Fibroblast of skin of right quadriceps (primary cell): Measurements from ENCODE around the gene ARNT2.

Experiments used
- DNase-seq: peaks from one replicate; pipeline ENCODE4 v3.0.0-alpha.2; 2013

ARNT2 gene

GRCh38 chr15:80580536-80581260 is 176.5 kb downstream of the ARNT2 start:
- DNase-seq = no peak

- DNase-seq = peak; percentile 24
Observed at GRCh38 chr15:80581976-80582375, 177.8 kb downstream of the ARNT2 start.

- DNase-seq = no peak
Observed at GRCh38 chr15:80582816-80583423, 178.7 kb downstream of the ARNT2 start.

GRCh38 chr15:80584561-80584964 is 180.4 kb downstream of the ARNT2 start:
- no peak for DNase-seq

GRCh38 chr15:80584973-80585525 is 180.9 kb downstream of the ARNT2 start:
- DNase-seq = no peak

- DNase-seq = no peak
Observed at GRCh38 chr15:80585544-80586018, 181.4 kb downstream of the ARNT2 start.

GRCh38 chr15:80586161-80586560 is 182.0 kb downstream of the ARNT2 start:
- DNase-seq = no peak

GRCh38 chr15:80587007-80587406 is 182.8 kb downstream of the ARNT2 start:
- DNase-seq = no peak

GRCh38 chr15:80587816-80588456 is 183.8 kb downstream of the ARNT2 start:
- peak; percentile 50 for DNase-seq

- peak; percentile 95 for DNase-seq
Observed at GRCh38 chr15:80588801-80589200, 184.6 kb downstream of the ARNT2 start.

- DNase-seq = no peak
Observed at GRCh38 chr15:80590761-80591355, 186.7 kb downstream of the ARNT2 start.

GRCh38 chr15:80591471-80591870 is 187.3 kb downstream of the ARNT2 start:
- no peak for DNase-seq

- DNase-seq = no peak
Observed at GRCh38 chr15:80591938-80592825, 188.0 kb downstream of the ARNT2 start.

GRCh38 chr15:80593486-80594030 is 189.4 kb downstream of the ARNT2 start:
- DNase-seq = no peak

GRCh38 chr15:80594091-80594889 is 190.1 kb downstream of the ARNT2 start:
- DNase-seq = no peak

GRCh38 chr15:80595396-80595795 is 191.2 kb downstream of the ARNT2 start:
- peak; percentile 23 for DNase-seq

- DNase-seq = no peak
Observed at GRCh38 chr15:80596521-80596976, 192.4 kb downstream of the ARNT2 start.

GRCh38 chr15:80597076-80597475 is 192.9 kb downstream of the ARNT2 start:
- no peak for DNase-seq

GRCh38 chr15:80599359-80599758 is 195.2 kb downstream of the ARNT2 start:
- peak; percentile 68 for DNase-seq

GRCh38 chr15:80600626-80601025 is 196.4 kb downstream of the ARNT2 start:
- DNase-seq = no peak

- DNase-seq = no peak
Observed at GRCh38 chr15:80601256-80601655, 197.1 kb downstream of the ARNT2 start.
